ENCODE data around the gene GPR132. TPM values are rescaled to one million over a fixed set of nuclear protein-coding genes. Genes with fewer than 3 reads are reported as not detected.

Gene GPR132
- total RNA-seq, 1 experiment from 2014 or later: 0.20 TPM

DNA sequence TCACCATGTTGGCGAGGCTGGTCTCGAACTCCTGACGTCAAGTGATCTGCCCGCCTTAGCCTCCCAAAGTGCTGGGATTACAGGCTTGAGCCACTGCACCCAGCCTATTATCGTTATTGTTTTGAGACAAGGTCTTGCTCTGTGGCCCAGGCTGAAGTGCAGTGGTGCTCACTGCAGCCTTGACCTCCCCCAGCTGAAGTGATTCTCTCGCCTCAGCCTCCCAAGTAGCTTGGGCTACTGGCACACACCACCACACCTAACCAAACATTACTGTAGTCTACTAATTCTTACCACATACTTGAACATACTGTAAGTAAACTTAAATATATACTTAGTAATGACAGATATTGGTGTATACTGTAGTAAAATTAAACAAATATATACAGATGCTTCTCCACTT is 39.8 kb downstream of the GPR132 start:
- Histone ChIP-seq H3T11ph (ENCODE audit: low read length) (no peak overlapping the region), H4K5ac (ENCODE audit: insufficient read length, low read depth, low read length) (no peak overlapping the region), H3K4me1 (ENCODE audit: insufficient read depth, low read length) (no peaks in the 10 kb centered on the region), H3K9me3 (ENCODE audit: control insufficient read depth, low read depth, low read length) (no peaks in the 10 kb centered on the region), H2BK15ac (ENCODE audit: low read depth, low read length) (no peak overlapping the region), H3K18ac (ENCODE audit: insufficient read length, low read depth, low read length) (no peak overlapping the region), H3K23ac (ENCODE audit: insufficient read length, low read depth, low read length) (no peak overlapping the region), H4K8ac (replicated peaks; ENCODE audit: insufficient read length, low read depth, low read length) (no peak overlapping the region), H3K4me2 (ENCODE audit: insufficient read depth, insufficient read length, low read length) (no peak overlapping the region), H4K91ac (ENCODE audit: insufficient read length, low read depth, low read length) (no peak overlapping the region), H3K79me1 (ENCODE audit: insufficient read depth, low read depth, low read length, poor library complexity, severe bottlenecking) (no peaks in the 10 kb centered on the region), H2BK20ac (ENCODE audit: low read depth, low read length, poor library complexity, severe bottlenecking) (no peak overlapping the region), H3K4ac (ENCODE audit: low read depth, low read length) (no peak overlapping the region), H2BK120ac (ENCODE audit: low read depth, low read length, poor library complexity, severe bottlenecking) (no peak overlapping the region), H3K27ac (ENCODE audit: insufficient read length, low read depth, low read length) (no peak overlapping the region), H2AFZ (ENCODE audit: low read length) (no peak overlapping the region), H3K23me2 (ENCODE audit: insufficient read length, low read depth, low read length, poor library complexity, severe bottlenecking) (peaks cover 7% of the 10 kb centered on the region), H2BK12ac (ENCODE audit: insufficient read length, low read depth, low read length) (no peak overlapping the region), H3K79me2 (ENCODE audit: insufficient read depth, low read length) (no peaks in the 10 kb centered on the region), H4K20me1 (ENCODE audit: control insufficient read depth, insufficient read depth, insufficient read length) (no peaks in the 10 kb centered on the region), H3K9ac (ENCODE audit: extremely low read depth, insufficient read length, low read length) (no peak overlapping the region), H2BK5ac (ENCODE audit: insufficient read length, low read length) (no peak overlapping the region), H3K27me3 (ENCODE audit: insufficient read depth, low read length) (no peaks in the 10 kb centered on the region), H2AK5ac (ENCODE audit: insufficient read length, low read length) (no peak overlapping the region), H3K14ac (ENCODE audit: insufficient read depth, low read length) (no peak overlapping the region), H3K56ac (ENCODE audit: insufficient read length, low read depth, low read length) (no peak overlapping the region)
- Mint-ChIP-seq H3K4me1 (peaks cover 16 to 17% of the 10 kb centered on the region in 2 experiments), H3K27ac (no peak overlapping the region), H3K36me3 (ENCODE audit: insufficient read depth in 1 of 3, low read depth in 3 of 3) (peaks cover 0 to 3% (median 0%) of the 10 kb centered on the region in 3 experiments; a peak in 2 of 7 replicates), H3K4me3 (no peak overlapping the region), H3K9me3 (peaks cover 0 to 3% of the 10 kb centered on the region in 2 experiments; a peak in 2 of 5 replicates), H3K27me3 (ENCODE audit: low read depth) (peaks cover 21% of the 10 kb centered on the region)
- DNase-seq: no peak
- WGBS (ENCODE audit: extremely low coverage, insufficient read length, low lambda C conversion rate): no CpG with 5 or more reads among the region's 6 CpGs
- TF ChIP-seq, protein P1, sequence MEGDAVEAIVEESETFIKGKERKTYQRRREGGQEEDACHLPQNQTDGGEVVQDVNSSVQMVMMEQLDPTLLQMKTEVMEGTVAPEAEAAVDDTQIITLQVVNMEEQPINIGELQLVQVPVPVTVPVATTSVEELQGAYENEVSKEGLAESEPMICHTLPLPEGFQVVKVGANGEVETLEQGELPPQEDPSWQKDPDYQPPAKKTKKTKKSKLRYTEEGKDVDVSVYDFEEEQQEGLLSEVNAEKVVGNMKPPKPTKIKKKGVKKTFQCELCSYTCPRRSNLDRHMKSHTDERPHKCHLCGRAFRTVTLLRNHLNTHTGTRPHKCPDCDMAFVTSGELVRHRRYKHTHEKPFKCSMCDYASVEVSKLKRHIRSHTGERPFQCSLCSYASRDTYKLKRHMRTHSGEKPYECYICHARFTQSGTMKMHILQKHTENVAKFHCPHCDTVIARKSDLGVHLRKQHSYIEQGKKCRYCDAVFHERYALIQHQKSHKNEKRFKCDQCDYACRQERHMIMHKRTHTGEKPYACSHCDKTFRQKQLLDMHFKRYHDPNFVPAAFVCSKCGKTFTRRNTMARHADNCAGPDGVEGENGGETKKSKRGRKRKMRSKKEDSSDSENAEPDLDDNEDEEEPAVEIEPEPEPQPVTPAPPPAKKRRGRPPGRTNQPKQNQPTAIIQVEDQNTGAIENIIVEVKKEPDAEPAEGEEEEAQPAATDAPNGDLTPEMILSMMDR (conservative IDR thresholded peaks at IDR 0.05): no peak

Measured in H9 (cell line).